ENCODE results near the gene STXBP6.

- no peak for TF ChIP-seq CTCF (IDR thresholded peaks at IDR 0.05; ENCODE audit: low read depth, low read length)
- TF ChIP-seq EZH2phosphoT487 (IDR thresholded peaks at IDR 0.05; ENCODE audit: low read depth) = no peak
These were observed 236.7 kb downstream of the STXBP6 start for GRCh38 chr14:24813089-24813815.
